H4 (cell line): ENCODE measurements around the gene PLK3. TPM values are rescaled to one million over a fixed set of nuclear protein-coding genes. Genes with fewer than 3 reads are reported as not detected.
"Not testable (repeated sequence)": the region's sequence is repeated elsewhere in the genome, so short reads cannot be mapped to it uniquely, and the experiment has no call there.

Experiments used
- DNase-seq: peaks from one replicate; pipeline ENCODE4 v3.0.0-alpha.2; 2015; ENCODE audit warnings: low spot score
- total RNA-seq: library from RNA; depleted of rRNA; stranded (reverse); fragments of >200 nt; shearing (Covaris generic); gene quantifications from 2 replicates; pipeline ENCODE4 v1.2.3, GENCODE V29; 2014

The PLK3 gene
- total RNA-seq, 1 experiment from 2014 or later, result 4.6 TPM

GRCh38 chr1:44808938-44809917, 9.1 kb downstream of the PLK3 start:
- peak; percentile 63 for DNase-seq

DNA sequence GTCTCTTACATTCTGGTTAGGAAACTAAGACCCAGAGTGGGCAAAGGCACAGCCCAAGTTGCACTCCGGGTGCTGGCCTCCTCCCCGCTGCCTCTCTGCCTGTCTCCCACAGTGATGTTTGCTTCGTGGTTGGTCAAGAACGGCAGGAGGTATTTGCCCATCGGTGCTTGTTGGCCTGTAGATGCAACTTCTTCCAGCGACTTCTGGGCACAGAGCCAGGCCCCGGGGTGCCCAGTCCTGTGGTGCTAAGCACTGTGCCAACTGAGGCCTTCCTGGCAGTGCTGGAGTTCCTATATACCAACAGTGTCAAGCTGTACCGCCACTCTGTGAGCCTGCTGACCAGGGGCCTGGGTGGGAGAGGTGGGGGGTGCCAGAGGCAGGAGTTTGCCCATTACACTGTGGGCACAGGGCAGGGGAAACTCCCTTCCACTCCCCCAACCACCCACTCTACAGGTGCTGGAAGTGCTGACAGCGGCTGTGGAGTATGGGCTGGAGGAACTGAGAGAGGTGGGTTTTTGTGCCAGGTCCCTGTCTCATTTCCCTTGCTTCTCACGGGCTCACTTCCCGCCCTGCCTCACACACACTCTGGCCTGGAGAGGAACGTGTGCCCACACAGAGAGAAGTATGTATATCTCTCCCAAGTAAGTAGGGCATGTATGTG, 10.1 kb downstream of the PLK3 start:
- DNase-seq, result peak; percentile 74

DNA sequence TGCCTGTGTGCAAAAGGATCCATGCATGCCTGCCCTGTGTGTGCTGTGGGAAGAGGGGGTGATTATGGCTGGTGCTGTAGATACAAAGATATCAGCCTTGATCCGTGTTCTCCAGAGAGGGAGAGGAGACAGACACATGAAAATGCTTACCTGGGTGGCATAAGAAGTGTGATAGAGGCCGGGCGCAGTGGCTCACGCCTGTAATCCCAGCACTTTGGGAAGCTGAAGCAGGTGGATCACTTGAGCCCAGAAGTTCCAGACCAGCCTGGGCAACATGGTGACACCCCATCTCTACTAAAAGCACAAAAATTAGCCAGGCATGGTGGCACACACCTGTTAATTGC, 10.6 kb downstream of the PLK3 start:
- not testable (repeated sequence) for DNase-seq

DNA sequence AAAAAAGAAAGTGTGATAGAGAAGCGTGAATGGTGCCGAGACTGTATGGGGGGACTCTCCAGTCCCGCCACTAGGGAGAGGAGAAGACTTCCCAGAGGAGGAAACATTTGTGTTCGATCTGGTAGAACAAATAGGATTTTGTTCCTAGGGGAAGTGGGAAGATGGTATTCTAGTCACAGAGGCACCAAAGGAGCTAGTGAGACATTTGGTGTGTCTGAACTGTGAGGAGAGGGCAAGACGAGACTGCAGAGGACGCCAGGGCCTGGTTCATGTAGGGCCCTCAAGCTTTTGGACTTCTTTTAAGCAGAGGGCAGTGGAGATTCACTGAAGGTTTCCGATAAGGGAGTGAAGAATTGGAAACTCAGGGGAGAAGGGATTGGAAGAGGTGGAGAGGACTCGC, 11.1 kb downstream of the PLK3 start:
- DNase-seq, result no peak

DNA sequence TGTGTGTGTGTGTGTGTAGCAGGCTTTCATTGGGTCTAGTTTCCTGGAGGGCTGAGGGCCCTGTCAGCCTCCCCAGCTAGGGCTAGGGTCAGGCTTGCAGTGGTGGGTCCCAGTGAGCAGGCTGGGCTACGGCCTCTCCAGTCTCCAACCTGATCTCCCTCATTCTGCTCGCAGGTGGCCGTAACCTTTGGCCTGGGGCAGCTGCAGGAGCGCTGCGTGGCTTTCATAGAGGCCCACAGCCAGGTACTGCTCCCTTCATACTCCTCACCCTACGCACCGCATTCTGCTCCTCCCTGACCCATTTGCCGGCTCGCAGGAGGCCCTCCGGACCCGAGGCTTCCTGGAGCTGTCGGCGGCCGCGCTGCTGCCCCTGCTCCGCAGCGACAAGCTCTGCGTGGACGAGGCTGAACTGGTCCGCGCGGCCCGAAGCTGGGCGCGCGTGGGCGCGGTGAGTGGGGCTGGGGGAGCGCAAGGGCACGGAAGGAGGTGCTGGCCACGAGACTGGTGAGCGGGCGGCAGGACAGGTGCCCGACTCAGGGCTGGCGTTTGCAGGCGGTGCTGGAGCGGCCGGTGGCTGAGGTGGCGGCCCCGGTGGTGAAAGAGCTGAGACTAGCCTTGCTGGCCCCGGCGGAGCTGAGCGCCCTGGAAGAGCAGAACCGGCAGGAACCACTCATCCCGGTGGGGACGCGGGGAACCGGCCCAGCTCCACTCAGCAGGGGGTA, 12.8 kb downstream of the PLK3 start:
- no peak for DNase-seq

DNA sequence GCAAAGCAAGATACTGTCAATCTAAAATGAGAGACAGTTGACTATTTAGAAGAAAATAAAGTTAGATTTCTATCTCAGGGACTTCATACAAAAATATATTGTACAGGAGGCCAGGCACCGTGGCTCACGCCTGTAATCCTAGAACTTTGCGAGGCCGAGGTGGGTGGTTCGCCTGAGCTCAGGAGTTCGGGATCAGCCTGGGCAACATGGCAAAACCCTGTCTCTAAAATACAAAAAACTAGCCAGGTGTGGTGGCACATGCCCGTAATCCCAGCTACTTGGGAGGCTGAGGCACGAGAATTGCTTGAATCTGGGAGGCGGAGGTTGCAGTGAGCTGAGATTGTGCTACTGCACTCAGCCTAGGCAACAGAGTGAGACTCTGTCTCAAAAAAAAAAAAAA, 15.7 kb downstream of the PLK3 start:
- DNase-seq, result not testable (repeated sequence)

GRCh38 chr1:44817307-44817706, 17.1 kb downstream of the PLK3 start:
- no peak for DNase-seq

GRCh38 chr1:44817771-44818495, 17.8 kb downstream of the PLK3 start:
- no peak for DNase-seq

DNA sequence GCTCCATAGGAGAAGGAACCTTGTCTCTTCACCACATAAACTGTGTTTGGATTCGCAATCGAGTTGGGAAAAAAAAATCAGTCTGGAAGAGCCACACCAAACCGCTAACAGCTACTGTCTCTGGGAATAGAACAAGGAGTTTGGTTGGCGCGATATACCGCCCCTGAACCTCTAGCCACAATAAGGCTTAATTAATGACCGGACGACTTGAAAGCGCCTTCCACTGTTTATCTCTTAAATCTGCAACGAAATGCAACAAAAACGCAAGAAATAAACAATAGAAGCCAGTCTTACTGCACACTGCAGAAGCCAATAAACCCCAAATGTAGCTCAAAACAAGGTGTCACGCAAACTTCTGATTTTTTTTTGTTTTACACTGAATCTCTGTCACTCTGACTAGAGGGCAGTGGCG, 19.0 kb downstream of the PLK3 start:
- peak; percentile 81 for DNase-seq

GRCh38 chr1:44819608-44820327, 19.6 kb downstream of the PLK3 start:
- peak; percentile 81 for DNase-seq

DNA sequence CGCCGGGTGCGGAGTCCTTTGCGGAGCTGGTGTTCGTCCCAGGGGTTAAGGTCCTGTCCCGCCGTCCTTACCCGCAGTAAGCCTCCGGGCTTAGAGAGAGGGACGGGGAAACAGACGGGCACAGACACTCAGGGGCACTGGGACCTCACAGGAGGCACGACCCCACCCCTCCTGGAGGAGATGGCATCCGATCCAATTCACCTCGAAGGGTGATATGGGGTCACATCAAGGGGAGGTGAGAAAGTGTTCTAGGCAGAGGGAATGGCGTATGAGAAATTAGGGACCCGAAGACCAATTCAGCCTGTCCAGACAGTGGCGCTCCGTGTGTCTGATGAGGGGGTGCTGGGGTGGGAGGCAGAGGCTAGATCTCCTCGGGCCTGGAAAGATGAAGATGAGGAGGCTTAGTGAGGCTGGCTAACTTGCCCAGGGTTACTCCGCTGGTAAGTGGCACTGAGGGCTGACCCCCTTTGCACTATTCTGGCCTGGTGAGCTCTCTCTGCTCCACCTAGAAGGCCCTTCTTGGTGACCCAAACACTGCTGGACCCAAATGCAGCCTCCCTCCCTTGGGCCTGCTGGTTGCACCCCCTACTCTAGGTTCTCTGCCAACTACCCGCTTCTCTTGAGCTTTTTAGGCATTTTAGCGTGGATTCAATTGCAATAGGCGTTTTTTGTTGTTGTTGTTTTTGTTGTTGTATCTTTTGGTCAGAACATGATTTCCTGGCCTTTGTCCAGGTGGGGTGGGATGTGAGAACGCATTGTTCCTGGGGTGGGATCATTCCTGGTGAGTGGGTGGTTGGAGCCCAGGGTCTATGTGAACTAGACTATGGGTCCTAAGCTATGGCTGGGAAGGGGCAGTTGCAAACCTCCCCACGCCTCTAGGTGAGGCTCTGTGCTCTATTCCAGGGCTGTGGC, 20.4 kb downstream of the PLK3 start:
- DNase-seq, result no peak

- no peak for DNase-seq
These were observed 21.1 kb downstream of the PLK3 start for GRCh38 chr1:44821240-44821715.

DNA sequence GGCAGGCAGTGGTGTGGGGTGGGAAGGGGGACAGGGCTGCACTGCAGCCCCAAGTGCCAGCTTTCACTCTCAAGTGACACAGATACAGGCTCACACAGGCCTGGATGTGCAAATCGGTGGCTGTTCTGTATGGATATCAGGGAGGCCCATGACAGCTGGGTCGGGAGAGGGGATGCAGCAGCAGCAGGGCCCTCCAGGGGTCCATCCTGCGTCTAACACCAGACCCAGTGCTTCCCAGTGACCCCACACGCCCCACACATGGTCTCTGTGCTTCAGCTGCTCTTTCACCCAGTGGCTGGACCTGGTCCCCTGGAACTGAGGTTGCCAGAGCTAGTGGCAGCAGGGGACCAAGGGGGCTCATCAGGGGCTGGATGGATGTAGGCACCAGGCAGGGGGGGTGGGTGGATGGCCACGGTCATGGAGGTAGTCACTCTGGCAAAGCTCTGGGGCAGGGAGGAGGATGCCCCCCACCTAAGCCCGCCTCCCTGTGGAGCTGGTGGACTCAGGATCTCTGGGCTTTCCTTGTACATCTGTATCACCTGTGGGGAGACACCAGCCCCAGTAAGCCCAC, 22.0 kb downstream of the PLK3 start:
- no peak for DNase-seq

GRCh38 chr1:44822981-44823451, 22.8 kb downstream of the PLK3 start:
- no peak for DNase-seq

GRCh38 chr1:44824392-44824791, 24.2 kb downstream of the PLK3 start:
- DNase-seq, result not testable (repeated sequence)

DNA sequence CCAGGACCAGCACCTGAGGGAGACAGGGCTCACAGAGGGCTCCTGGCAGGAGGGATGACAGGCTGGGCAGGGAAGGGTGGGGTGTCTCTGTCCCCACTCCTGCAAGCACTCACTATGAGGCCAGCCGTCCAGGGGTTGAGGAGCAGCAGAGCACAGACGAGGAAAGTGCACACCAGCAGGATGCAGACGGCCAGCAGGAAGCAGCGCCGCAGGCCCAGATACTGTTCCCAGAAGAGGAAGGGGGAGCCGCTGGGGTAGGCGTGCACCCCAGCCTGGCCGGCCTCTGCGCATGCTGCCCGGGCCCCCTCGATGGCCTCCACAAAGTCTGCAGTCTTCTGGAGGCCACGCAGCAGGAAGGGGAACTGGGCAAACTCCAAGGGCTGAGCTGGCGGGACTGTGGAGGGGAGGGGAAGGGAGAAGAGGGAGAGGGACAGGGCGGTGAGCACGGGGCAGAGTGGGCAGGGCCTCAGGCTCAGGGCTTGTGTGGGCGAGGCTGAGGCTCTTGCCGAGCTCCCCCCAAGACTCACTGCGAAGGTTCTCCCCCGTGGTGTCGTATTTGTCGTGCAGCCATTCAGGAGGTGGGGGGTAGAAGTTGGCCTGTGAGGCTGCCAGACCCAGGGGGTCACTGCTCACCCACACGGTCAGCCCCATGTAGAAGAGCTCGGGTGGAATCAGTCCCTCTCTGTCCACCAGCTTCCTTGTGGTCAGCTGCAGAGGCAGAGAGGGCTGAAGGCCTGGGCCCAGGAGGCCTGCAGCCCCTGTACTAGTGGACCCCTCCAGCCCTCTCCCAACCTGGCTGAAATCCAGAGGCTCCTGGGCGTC, 26.4 kb downstream of the PLK3 start:
- DNase-seq, result no peak

DNA sequence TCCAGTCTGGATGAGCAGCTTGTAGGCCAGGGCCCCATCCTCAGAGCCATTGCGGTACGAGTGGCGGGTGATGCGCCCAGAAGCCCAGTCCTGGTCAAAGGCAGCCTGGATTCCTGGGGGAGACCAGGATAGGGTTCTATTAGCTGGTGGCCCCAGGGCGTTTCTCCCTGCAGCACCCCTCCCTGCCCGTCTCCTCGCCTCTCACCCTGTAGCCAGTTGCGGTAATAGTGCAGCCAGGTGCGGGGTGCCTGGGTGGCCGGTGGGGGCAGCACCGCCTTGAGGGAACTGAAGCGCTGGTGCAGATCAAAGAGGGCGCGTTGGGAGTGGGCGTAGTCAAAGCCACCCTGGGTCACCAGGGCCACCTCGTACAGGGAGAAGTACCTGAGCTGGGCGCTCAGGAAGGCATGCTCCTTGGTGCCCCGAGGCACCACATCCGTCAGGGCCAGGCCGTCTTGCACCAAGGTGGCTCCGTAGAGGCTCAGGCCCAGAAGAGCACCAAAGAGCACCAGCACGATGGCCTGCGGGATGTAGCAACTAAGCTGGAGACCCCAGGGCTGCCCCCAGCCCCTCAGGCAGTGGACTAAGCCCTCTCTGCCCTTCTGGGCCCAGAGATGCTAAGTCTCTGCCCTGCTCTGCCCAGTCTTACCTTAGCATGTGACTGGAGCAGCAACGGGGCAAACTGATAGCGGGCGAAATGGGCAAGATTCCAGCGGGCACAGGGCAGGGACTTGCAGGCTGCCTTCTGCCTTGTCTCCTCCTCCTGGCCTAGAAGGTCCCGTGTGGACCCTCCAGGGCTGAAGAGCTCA, 27.2 kb downstream of the PLK3 start:
- no peak for DNase-seq
